HG03280 (cell line): Measurements from ENCODE around the gene SNX32.
"Not testable (repeated sequence)": the region's sequence is repeated elsewhere in the genome, so short reads cannot be mapped to it uniquely, and the experiment has no call there.

Experiments used
- ATAC-seq: cut with Tn5 transposase; IDR thresholded peaks from one replicate; pipeline ENCODE4 v1.9.1; 2021; ENCODE audit warnings: mild to moderate bottlenecking, moderate library complexity; ENCODE audit not compliant: unreplicated experiment

Gene SNX32

DNA sequence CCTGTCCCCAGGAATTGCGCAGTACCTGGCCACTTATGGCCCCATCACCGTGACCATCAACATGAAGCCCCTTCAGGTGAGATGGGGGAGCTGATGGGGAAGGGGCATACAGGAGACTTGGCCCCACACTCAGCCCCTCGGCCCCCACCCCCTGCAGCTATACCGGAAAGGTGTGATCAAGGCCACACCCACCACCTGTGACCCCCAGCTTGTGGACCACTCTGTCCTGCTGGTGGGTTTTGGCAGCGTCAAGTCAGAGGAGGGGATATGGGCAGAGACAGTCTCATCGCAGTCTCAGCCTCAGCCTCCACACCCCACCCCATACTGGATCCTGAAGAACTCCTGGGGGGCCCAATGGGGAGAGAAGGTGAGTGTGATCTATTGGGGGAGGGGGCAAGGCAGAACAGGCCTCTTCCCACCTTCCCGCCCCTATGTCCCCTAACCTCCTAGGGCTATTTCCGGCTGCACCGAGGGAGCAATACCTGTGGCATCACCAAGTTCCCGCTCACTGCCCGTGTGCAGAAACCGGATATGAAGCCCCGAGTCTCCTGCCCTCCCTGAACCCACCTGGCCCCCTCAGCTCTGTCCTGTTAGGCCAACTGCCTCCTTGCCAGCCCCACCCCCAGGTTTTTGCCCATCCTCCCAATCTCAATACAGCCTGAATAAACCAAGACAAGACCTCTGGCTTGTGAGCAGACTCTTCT is 49.4 kb downstream of the SNX32 start:
- ATAC-seq, result no peak

DNA sequence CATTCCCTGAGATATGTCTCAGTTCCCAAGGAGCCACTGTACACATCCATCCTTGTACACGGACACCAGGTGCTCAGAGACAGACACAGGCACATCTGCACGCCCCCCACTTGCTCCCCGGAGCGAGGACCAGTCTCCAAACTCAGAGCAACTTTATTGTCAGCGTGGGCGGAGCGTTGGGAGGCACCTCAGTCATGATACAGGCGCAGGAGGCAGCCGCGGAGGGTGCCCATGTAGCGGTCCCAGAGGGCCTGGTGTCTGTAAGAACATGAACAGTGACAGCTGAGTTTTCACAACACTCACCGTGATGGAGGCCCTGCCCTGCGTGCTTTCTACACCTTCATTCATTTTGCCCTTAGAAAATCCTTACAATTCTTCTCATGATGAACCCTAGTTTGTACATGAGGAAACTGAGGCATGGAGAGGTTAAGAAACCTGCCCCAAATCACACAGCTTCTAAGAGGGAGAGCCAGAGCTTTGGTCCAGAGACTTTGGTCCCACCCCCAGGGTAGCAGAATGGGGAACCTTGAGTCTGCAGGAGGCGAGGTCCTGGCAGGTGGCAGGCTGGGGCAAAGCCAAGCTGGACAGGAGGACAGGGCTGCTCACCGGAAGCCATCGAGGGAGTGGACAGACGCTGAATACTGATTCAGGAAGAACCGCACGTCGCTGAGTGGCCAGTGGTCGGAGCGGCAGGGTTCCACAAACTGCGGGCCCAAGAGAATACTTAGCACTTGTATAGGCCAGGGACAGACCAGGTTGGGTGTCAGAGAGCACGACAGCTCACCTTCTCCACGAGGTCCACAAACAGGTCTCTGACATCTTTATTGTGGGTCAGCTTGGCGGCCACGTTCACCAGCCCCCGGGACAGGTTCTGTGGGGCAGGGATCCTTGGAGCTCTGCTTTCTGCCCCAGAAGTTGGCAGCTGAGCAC is 50.3 kb downstream of the SNX32 start:
- no peak for ATAC-seq

DNA sequence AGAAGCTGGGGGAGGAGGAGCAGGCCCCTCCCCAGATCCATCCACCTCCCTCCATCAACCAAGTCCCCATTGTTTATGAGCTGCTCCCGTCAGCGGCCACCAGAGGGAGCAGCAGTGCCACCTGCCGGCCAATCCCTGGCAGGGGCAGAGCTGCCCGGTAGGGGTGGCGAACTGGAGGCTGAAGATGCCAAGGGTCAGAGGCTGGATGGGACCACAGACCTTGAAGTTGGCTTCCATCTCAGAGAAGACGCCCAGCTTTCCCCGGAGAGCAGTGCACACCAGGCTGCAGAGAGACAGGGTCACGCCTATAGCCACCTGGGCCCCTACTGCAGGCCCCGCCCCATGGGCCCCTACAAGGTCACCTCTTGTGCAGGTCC is 50.9 kb downstream of the SNX32 start:
- ATAC-seq, result no peak

- ATAC-seq, result no peak
Observed at GRCh38 chr11:65885231-65885630, 51.5 kb downstream of the SNX32 start.

- ATAC-seq, result no peak
Observed at GRCh38 chr11:65885808-65886536, 52.2 kb downstream of the SNX32 start.

DNA sequence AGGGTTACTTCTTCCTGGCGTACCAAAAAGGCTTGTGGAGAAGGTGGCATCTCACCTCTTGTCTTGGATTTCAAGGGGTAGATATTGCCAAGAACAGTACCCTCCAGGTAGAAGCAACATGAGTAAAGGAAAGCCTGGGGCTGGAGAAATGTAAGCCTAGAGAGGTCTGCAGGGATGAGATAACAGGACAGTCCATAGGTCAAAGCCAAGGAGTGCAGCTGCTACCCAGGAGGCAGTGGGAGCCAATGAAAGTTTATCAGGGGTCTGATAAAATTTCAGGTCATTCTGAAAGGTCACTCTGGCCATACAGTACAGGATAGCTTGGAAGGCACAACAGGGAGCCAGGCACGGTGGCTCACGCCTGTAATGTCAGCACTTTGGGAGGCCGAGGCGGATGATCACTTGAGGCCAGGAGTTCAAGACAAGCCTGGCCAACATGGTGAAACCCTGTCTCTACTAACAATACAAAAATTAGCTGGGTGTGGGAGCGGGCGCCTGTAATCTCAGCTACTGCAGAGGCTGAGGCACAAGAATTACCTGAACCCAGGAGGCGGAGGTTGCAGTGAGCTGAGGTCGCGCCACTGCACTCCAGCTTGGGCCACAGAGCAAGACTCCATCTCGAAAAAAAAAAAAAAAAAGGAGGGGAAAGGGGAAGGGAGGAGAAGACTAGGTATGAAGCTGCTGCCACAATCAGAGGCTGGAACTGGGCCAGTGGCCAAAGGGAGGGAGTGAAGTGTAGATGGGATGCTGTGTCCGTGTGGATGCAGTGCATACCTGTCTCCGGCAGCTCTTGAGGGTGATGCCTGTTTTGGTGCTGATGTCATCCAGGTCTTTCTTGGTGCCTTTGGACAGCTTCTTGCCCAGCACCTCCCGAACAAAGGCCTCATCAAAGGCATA is 53.3 kb downstream of the SNX32 start:
- no peak for ATAC-seq

GRCh38 chr11:65887723-65888162 is 54.0 kb downstream of the SNX32 start:
- no peak for ATAC-seq

DNA sequence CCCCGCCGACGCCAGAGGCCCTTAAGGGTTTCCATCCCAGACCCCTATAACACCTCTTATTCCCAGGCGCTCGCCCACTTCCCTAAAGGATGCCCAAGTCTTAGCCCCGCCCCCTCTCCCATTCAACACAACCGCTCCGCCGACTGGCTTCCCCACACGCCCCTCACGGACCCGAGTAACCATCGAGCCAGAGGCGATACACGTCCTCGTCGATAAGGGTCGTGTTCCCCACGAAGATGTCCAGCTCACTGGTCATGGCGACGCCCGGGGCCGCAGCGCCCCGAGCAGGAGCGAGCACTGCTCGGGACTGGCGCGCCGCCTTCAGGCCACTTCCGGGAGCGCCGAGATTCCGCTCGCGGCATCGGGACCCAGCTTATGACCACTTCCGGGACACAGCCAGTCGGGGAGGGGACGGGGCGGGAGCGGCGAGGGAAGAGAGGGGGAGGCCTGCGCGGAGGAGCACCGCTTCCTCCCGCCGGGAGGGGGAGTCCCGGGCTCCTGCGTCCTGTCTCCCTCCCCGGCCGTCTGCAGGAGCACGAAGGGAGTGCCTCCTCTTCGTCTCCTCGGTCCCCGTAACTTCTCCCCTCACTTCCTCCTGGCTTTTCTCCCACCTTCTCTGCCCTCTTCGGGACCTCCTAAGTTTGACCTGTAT is 54.5 kb downstream of the SNX32 start, which contains the start of gene FIBP:
FIBP (minus strand) TSS at position 309 of the 652 bp plus-strand sequence; CDS start at position 256, 53 bp downstream.
- peak; percentile 49 for ATAC-seq

GRCh38 chr11:65890324-65891218 is 56.8 kb downstream of the SNX32 start, which contains the start of gene CCDC85B:
Gene CCDC85B (plus strand): TSS chr11:65890673. CDS start chr11:65890784, 111 bp downstream.
- ATAC-seq, result peak; percentile 62

DNA sequence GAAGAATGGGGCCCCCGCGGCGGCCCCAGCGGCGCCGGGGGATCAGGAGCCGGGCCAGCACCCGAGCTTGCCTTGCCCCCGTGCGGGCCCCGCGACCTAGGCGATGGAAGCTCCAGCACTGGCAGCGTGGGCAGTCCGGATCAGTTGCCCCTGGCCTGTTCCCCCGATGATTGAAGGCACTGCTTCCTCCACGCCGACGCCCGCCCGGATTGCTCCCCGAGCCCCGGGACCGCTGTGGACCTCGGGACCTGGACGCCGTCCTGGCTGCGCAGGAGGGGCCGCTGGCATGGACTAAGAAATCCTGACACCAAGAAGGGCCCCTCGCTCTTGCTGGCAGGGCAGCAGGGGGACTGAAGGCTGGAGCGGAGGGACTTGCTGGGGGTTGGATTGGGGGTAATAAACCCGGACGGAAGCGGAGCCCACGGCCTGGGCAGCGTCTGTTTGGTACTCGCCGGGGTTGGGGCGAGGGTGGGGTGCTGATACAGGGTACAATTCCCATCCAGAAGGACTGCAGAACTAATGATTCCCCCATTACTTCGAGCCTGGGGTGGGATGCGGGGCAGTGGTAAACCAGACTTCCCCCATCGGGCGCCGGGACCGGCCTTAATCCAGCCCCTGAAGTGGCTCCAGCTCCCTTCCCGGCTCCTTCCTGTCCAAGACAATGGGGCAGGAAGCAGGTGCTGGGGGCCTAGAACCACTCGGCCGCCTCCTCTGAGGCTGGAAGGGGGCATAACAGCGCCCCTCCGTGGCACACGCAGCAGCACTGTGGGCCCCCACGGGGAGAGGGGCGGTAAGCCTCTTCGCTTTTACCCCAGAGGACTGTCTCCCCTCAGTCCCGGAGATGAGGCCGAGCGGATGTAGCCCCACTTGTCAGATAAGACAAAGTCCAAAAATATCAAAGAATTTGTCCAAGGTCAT is 57.7 kb downstream of the SNX32 start:
- no peak for ATAC-seq

DNA sequence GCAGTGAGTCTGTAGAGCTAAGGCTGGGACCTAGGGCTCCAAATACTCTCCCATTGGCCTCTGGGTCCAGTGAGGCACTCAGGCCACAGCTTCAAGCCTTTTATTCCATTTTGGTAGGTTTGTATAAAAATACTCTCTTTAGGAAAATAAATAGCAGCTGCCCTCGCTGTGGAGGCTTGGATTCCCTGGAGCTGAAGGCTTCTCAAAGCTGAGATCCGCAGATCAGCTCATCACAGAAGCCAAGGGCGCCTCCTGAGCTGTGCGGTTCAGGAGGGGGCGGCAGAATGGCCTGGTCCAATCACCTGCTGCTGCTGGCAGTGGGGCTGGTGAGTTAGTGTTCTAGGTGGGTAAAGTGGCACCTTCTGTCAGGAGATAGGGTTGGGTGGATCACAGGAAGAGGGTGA is 58.4 kb downstream of the SNX32 start:
- not testable (repeated sequence) for ATAC-seq

DNA sequence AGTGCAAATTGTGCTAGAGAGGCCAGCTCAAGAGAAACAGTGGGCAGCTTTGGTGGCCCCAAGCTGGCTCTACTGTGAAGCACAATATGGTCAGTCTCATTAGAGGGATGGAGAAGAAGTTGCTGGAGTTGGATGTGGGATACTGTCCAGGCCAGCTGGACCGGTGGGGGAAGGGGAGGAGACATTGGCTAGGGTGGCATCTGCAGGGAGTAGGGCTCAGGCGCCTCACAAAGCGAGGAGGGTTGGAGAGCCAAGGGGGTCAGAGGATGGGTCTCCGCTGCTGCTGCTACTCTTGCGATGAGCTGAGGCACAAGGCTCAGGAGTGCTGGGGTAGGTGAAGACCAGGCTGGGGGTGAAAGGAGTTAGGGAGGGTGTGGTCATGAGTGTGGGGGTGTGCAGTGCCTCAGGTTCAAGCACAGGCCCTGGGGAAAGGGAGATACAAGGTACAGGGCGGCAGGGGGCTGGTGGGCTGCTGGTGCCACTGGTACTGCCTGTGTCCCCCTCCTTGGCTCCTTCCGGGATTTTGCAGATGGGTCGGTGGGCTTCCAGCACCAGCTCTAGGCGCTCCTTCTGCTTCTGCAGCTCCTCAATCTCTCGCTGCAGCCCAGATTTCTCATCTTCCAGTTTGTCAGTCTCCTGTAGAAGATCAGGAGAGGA is 59.0 kb downstream of the SNX32 start:
- no peak for ATAC-seq

DNA sequence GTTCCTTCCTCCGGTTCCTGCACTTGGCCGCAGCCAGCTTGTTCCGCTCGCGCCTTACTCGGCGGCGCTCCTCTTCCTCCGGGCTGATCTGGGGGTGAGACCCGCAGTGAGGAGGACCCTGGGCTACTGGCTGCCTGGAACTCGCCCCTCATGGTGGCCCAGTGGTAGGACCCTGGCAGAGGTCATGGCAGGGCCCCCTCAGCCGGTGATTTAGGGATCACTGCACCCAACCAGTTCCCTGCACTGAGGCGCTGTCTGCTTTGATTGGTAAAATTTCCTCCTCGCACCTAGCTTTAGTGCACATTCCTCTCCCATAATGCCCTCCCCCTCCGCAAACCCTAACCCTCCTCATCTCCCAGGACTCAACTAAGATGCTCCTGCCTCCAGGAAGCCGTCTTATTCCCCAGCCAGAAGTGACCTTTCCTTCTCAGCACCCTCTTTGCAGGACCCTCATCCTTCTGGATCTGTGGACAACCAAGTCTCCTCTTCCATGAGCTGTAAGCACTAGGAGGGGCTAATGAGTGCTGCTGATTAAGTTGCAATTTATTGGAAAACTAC is 60.4 kb downstream of the SNX32 start:
- ATAC-seq, result no peak

GRCh38 chr11:65895482-65895981 is 61.8 kb downstream of the SNX32 start:
- no peak for ATAC-seq

- no peak for ATAC-seq
Observed at GRCh38 chr11:65896034-65896999, 62.6 kb downstream of the SNX32 start.
